Measurements from ENCODE around the gene RYR2.

The RYR2 gene

DNA sequence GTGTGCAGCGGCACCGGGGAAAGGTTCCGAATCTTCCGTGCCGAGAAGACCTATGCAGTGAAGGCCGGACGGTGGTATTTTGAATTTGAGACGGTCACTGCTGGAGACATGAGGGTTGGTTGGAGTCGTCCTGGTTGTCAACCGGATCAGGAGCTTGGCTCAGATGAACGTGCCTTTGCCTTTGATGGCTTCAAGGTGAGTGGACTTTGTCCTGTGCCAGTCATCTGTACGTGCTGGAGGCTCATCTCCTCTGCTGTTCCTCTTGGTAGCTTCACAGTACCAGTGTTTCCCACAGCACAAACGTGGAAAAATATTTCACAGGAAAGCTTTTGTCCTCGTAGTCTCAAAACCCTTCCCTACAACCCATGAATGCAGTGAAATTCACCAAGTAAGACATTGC, 524.6 kb downstream of the RYR2 start:
- CTCF ChIA-PET = no interaction called here
- DNase-seq (ENCODE audit: extremely low spot score) = no peak
- TF ChIP-seq, protein P1, sequence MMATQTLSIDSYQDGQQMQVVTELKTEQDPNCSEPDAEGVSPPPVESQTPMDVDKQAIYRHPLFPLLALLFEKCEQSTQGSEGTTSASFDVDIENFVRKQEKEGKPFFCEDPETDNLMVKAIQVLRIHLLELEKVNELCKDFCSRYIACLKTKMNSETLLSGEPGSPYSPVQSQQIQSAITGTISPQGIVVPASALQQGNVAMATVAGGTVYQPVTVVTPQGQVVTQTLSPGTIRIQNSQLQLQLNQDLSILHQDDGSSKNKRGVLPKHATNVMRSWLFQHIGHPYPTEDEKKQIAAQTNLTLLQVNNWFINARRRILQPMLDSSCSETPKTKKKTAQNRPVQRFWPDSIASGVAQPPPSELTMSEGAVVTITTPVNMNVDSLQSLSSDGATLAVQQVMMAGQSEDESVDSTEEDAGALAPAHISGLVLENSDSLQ (IDR thresholded peaks at IDR 0.05) = no peak
- TF ChIP-seq NFRKB (IDR thresholded peaks at IDR 0.05) (no peak), SP1 (IDR thresholded peaks at IDR 0.05) (no peak), LEF1 (IDR thresholded peaks at IDR 0.05; ENCODE audit: borderline replicate concordance) (no peak), TARDBP (IDR thresholded peaks at IDR 0.05) (no peak)
- POLR2A ChIA-PET = no interaction called here

DNA sequence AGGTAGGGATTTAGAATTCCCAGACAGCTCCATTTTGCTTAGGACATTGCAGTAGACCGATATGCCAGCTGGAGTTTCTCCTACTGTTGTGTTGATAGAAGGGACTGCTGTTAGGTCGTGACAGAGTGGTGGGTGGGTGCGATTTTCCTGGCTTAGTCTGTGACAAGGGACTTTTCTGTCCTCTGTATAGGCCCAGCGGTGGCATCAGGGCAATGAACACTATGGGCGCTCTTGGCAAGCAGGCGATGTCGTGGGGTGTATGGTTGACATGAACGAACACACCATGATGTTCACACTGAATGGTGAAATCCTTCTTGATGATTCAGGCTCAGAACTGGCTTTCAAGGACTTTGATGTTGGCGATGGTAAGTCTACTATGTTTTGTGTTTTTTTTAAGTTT, 527.0 kb downstream of the RYR2 start:
- CTCF ChIA-PET = no interaction called here
- no peak for DNase-seq (ENCODE audit: extremely low spot score)
- TF ChIP-seq SUZ12 (IDR thresholded peaks at IDR 0.05) (no peak), ZNF384 (IDR thresholded peaks at IDR 0.05) (no peak), HDGF (IDR thresholded peaks at IDR 0.05; ENCODE audit: borderline replicate concordance) (no peak), FOXA1 (IDR thresholded peaks at IDR 0.05) (no peak), FOXM1 (IDR thresholded peaks at IDR 0.05; ENCODE audit: borderline replicate concordance) (no peak), LEF1 (IDR thresholded peaks at IDR 0.05; ENCODE audit: borderline replicate concordance) (no peak), ELF4 (IDR thresholded peaks at IDR 0.05) (no peak), SP1 (IDR thresholded peaks at IDR 0.05) (no peak), CTBP1 (IDR thresholded peaks at IDR 0.05; ENCODE audit: borderline replicate concordance) (no peak), BHLHE40 (IDR thresholded peaks at IDR 0.05; ENCODE audit: borderline replicate concordance) (no peak), L3MBTL2 (conservative IDR thresholded peaks at IDR 0.05) (no peak), ARNT (IDR thresholded peaks at IDR 0.05) (no peak), NFRKB (IDR thresholded peaks at IDR 0.05) (no peak), TARDBP (IDR thresholded peaks at IDR 0.05) (no peak)
- TF ChIP-seq, protein P1 (IDR thresholded peaks at IDR 0.05) = no peak
- POLR2A ChIA-PET = no interaction called here

DNA sequence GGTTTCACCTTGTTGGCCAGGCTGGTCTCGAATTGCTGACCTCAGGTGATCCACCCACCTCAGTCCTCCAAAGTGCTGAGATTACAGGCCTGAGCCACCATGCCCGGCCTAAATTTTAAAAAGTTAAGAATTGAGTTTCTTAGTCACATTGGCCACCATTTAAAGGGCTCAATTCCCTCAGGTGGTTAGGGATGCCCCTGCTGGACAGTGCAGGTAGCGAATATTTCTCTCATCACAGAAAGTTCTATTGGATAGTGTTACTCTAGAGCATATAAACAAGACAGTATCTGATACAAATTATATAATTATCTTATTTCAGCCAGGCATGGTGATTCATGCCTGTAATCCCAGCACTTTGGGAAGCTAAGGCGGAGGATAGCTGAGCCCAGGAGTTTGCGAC, 528.5 kb downstream of the RYR2 start:
- ChIA-PET CTCF (no interaction called here), POLR2A (no interaction called here)
- TF ChIP-seq FOXA1 (IDR thresholded peaks at IDR 0.05) (no peak), BHLHE40 (IDR thresholded peaks at IDR 0.05; ENCODE audit: borderline replicate concordance) (no peak), SP1 (IDR thresholded peaks at IDR 0.05) (no peak), SUZ12 (IDR thresholded peaks at IDR 0.05) (no peak), FOXM1 (IDR thresholded peaks at IDR 0.05; ENCODE audit: borderline replicate concordance) (no peak), LEF1 (IDR thresholded peaks at IDR 0.05; ENCODE audit: borderline replicate concordance) (no peak), L3MBTL2 (conservative IDR thresholded peaks at IDR 0.05) (no peak), NFRKB (IDR thresholded peaks at IDR 0.05) (no peak), CTBP1 (IDR thresholded peaks at IDR 0.05; ENCODE audit: borderline replicate concordance) (no peak)
- DNase-seq (ENCODE audit: extremely low spot score) = peak; percentile 20

DNA sequence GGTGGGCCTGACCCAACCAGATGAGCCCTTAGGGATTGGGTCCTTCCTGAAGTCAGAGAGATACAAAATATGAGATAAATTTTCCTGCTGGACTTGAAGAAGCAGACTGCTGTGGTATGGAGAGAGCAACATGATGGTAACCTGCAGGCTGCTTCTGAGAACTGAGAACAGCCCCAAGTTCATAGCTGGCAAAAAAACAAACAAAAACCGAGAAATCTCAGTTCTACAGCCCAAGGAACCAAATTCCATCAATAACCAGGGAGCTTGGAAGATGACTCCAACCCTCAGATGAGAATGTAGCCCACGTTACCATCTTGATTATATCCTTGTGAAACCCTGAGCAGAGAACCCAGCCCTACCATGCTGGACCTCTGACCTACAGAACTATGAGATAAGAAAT, 532.6 kb downstream of the RYR2 start:
- TF ChIP-seq ARNT (IDR thresholded peaks at IDR 0.05) (no peak), NFRKB (IDR thresholded peaks at IDR 0.05) (no peak), FOXK2 (IDR thresholded peaks at IDR 0.05) (no peak), TARDBP (IDR thresholded peaks at IDR 0.05) (no peak), FOXM1 (IDR thresholded peaks at IDR 0.05; ENCODE audit: borderline replicate concordance) (no peak)
- TF ChIP-seq, protein P1 (IDR thresholded peaks at IDR 0.05) = no peak
- DNase-seq (ENCODE audit: extremely low spot score) = no peak
- POLR2A ChIA-PET = no interaction called here
- CTCF ChIA-PET = no interaction called here

DNA sequence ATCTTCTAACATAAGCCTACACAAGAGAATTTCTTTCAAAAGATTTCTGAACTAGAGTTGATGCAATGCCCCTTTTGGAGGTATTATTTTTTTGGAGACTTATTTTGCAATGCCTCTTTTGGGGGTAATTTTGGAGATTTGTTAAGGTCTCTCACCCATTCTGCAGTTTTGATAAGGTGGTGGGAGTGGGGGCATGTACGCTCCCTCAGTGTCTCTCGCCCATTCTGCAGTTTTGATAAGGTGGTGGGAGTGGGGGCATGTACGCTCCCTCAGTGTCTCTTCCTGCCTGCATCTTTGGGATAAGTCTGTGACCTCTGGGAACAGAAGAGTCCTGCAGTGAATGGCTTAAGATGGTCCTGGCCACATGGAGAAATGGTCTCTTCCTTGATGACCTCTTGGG, 536.6 kb downstream of the RYR2 start:
- TF ChIP-seq TARDBP (IDR thresholded peaks at IDR 0.05) (no peak), L3MBTL2 (conservative IDR thresholded peaks at IDR 0.05) (no peak), FOXK2 (IDR thresholded peaks at IDR 0.05) (no peak), ELF4 (IDR thresholded peaks at IDR 0.05) (no peak), HDGF (IDR thresholded peaks at IDR 0.05; ENCODE audit: borderline replicate concordance) (no peak), BHLHE40 (IDR thresholded peaks at IDR 0.05; ENCODE audit: borderline replicate concordance) (no peak), ZNF384 (IDR thresholded peaks at IDR 0.05) (no peak), NFRKB (IDR thresholded peaks at IDR 0.05) (no peak), FOXM1 (IDR thresholded peaks at IDR 0.05; ENCODE audit: borderline replicate concordance) (no peak), ARNT (IDR thresholded peaks at IDR 0.05) (no peak), SUZ12 (IDR thresholded peaks at IDR 0.05) (no peak), LEF1 (IDR thresholded peaks at IDR 0.05; ENCODE audit: borderline replicate concordance) (no peak), FOXA1 (IDR thresholded peaks at IDR 0.05) (no peak), SP1 (IDR thresholded peaks at IDR 0.05) (no peak), CTBP1 (IDR thresholded peaks at IDR 0.05; ENCODE audit: borderline replicate concordance) (no peak)
- TF ChIP-seq, protein P1 (IDR thresholded peaks at IDR 0.05) = no peak
- ChIA-PET CTCF (no interaction called here), POLR2A (no interaction called here)
- DNase-seq (ENCODE audit: extremely low spot score) = no peak

DNA sequence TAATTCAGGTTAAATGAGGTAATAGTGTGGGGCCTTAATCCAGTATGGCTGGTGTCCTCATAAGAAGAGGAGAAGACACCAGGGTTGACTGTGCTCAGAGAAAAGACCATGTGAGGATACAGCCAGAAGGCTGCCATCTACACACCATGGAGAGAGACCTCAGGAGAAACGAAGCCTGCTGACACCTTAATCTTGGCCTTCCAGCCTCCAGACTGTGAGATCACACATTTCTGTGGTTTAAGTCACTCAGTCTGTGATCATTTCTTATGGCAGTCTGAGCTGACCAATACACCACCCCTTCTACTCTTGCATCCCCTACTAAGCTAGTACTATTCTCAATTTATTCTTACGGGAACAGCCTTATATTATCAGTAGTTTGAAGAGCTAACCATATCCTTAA, 538.7 kb downstream of the RYR2 start:
- ChIA-PET CTCF (no interaction called here), POLR2A (no interaction called here)
- DNase-seq (ENCODE audit: extremely low spot score) = no peak
- no peak for TF ChIP-seq BHLHE40 (IDR thresholded peaks at IDR 0.05; ENCODE audit: borderline replicate concordance)
- no peak for TF ChIP-seq L3MBTL2 (conservative IDR thresholded peaks at IDR 0.05)
- TF ChIP-seq, protein P1 (IDR thresholded peaks at IDR 0.05) = no peak
- no peak for TF ChIP-seq LEF1 (IDR thresholded peaks at IDR 0.05; ENCODE audit: borderline replicate concordance)
- TF ChIP-seq FOXA1 (IDR thresholded peaks at IDR 0.05) = no peak
- no peak for TF ChIP-seq TARDBP (IDR thresholded peaks at IDR 0.05)
- no peak for TF ChIP-seq CTBP1 (IDR thresholded peaks at IDR 0.05; ENCODE audit: borderline replicate concordance)
- TF ChIP-seq ZNF384 (IDR thresholded peaks at IDR 0.05) = no peak
- TF ChIP-seq HDGF (IDR thresholded peaks at IDR 0.05; ENCODE audit: borderline replicate concordance) = no peak
- no peak for TF ChIP-seq SP1 (IDR thresholded peaks at IDR 0.05)
- no peak for TF ChIP-seq FOXM1 (IDR thresholded peaks at IDR 0.05; ENCODE audit: borderline replicate concordance)

Measured in HEK293T (cell line).